Endothelial cell (in vitro differentiated cells): ENCODE results near the gene LIN7B. TPM values are rescaled to one million over a fixed set of nuclear protein-coding genes. Genes with fewer than 3 reads are reported as not detected.

Experiments used
- DNase-seq: peaks from one replicate; pipeline ENCODE4 v3.0.0; 2021; ENCODE audit warnings: low spot score
- H3K27ac Mint-ChIP-seq: one replicate; pipeline ENCODE4 v1.8.0; 2021; ENCODE audit warnings: mixed read lengths, inconsistent platforms; ENCODE audit not compliant: unreplicated experiment
- H3K27me3 Mint-ChIP-seq: one replicate; pipeline ENCODE4 v1.8.0; 2021; ENCODE audit warnings: mild to moderate bottlenecking, moderate library complexity, mixed read lengths, inconsistent platforms; ENCODE audit not compliant: unreplicated experiment
- H3K36me3 Mint-ChIP-seq: one replicate; pipeline ENCODE4 v1.8.0; 2021; ENCODE audit warnings: mild to moderate bottlenecking, low read depth, mixed read lengths, inconsistent platforms; ENCODE audit not compliant: unreplicated experiment
- H3K4me1 Mint-ChIP-seq: one replicate; pipeline ENCODE4 v1.8.0; 2021; ENCODE audit warnings: mild to moderate bottlenecking, mixed read lengths, inconsistent platforms; ENCODE audit not compliant: unreplicated experiment
- H3K4me3 Mint-ChIP-seq: one replicate; pipeline ENCODE4 v1.8.0; 2021; ENCODE audit warnings: mild to moderate bottlenecking, mixed read lengths, inconsistent platforms; ENCODE audit not compliant: unreplicated experiment
- H3K9me3 Mint-ChIP-seq: one replicate; pipeline ENCODE4 v1.8.0; 2021; ENCODE audit warnings: mixed read lengths, inconsistent platforms; ENCODE audit not compliant: unreplicated experiment
- long read RNA-seq: library from polyadenylated mRNA; unstranded; transcript quantifications from one replicate; pipeline ENCODE4 v2.0.0, GENCODE V29; 2020; ENCODE audit not compliant: unreplicated experiment
- total RNA-seq: library from RNA; stranded (reverse); fragmentation: NEBNext Ultra II Directional; extraction: Animal tissue kit (Norgen Biotek cat#: 25700); gene quantifications from one replicate; pipeline ENCODE4 v1.2.1, GENCODE V29; 2021; ENCODE audit not compliant: unreplicated experiment
- TF ChIP-seq, protein P1 (sequence below): fragments of 200-600 bp; sonication (generic); IDR thresholded peaks from one replicate; pipeline ENCODE4 v1.5.0; 2021; ENCODE audit warnings: antibody characterized with exemption; ENCODE audit not compliant: unreplicated experiment

LIN7B gene, protein sequence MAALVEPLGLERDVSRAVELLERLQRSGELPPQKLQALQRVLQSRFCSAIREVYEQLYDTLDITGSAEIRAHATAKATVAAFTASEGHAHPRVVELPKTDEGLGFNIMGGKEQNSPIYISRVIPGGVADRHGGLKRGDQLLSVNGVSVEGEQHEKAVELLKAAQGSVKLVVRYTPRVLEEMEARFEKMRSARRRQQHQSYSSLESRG
- 5.8 TPM for total RNA-seq
- long read RNA-seq, partial matches to known transcripts: 4 of 5 reads
- long read RNA-seq, other reads (novel, unspliced or antisense): 0 of 5 reads

GRCh38 chr19:49113762-49114629, at the start of gene LIN7B:
Gene LIN7B (plus strand): TSS chr19:49114370. CDS start chr19:49114405, 35 bp downstream.
- peaks cover 16% of the 10 kb centered on the region for H3K27me3 Mint-ChIP-seq
- H3K4me1 Mint-ChIP-seq: peaks cover 21% of the 10 kb centered on the region
- H3K9me3 Mint-ChIP-seq: no peaks in the 10 kb centered on the region
- TF ChIP-seq, protein P1, sequence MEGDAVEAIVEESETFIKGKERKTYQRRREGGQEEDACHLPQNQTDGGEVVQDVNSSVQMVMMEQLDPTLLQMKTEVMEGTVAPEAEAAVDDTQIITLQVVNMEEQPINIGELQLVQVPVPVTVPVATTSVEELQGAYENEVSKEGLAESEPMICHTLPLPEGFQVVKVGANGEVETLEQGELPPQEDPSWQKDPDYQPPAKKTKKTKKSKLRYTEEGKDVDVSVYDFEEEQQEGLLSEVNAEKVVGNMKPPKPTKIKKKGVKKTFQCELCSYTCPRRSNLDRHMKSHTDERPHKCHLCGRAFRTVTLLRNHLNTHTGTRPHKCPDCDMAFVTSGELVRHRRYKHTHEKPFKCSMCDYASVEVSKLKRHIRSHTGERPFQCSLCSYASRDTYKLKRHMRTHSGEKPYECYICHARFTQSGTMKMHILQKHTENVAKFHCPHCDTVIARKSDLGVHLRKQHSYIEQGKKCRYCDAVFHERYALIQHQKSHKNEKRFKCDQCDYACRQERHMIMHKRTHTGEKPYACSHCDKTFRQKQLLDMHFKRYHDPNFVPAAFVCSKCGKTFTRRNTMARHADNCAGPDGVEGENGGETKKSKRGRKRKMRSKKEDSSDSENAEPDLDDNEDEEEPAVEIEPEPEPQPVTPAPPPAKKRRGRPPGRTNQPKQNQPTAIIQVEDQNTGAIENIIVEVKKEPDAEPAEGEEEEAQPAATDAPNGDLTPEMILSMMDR: no peak
- peak within 1 kb of the TSS; percentile 93 for H3K4me3 Mint-ChIP-seq
- DNase-seq: peak; percentile 87
- peak within 1 kb of the TSS; percentile 32 for H3K27ac Mint-ChIP-seq
- H3K36me3 Mint-ChIP-seq: peaks cover 16% of the 10 kb centered on the region

DNA sequence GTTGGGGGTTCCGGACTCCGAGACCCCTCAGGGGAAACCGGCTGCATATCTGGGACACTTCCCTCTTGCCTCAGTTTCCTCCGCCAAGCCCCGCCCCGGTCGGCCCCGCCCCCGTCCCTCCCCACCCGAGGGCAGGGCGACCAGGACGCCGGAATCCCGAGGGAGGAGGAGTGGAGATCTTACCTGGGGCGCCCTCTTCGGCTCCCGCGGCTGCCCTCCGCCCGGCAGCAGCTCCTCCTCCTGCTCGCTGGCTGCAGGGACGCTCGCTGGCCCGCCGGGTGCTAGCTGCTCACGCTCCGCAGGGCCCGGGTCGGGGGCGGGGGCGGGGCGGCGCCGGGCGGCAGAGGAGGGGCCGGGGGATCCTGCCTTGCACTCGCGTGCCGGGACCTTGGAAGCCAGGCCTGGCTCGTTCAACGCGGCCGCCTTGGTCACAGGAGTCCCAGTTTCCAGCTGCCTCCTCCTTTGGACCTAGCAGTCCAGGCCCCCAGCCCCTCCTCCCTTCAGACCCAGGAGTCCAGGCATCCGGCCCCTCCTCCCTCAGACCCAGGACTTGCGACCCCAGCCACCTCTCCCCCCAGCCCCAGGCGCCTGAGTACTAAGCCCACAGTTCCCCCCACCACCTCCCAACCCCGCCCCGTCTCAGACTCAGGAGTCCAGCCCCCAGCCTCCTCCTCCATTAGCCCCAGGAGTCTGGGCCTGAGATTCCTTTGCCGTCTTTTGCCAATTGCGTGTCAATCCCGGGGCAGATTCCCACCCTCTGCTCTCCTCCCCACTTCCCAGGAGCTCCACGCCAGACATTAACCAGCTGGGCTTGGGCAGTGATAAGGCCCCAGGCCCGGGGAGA, 49.2 kb upstream of the LIN7B start, which contains the start of gene NTF4:
Gene NTF4, minus strand, starts transcription at position 51 of the 844 bp plus-strand sequence. CDS start 2,821 bp downstream, outside the sequence.
- peak; percentile 54 for DNase-seq
- Mint-ChIP-seq H3K27ac (no peak within 1 kb of the TSS), H3K4me1 (peaks cover 2% of the 10 kb centered on the region), H3K36me3 (peaks cover 8% of the 10 kb centered on the region), H3K9me3 (no peaks in the 10 kb centered on the region), H3K4me3 (peak within 1 kb of the TSS; percentile 47), H3K27me3 (peaks cover 14% of the 10 kb centered on the region)
- TF ChIP-seq, protein P1: no peak

GRCh38 chr19:49065905-49066512, 48.2 kb upstream of the LIN7B start:
- H3K9me3 Mint-ChIP-seq: no peaks in the 10 kb centered on the region
- H3K27me3 Mint-ChIP-seq: peaks cover 16% of the 10 kb centered on the region
- no peak for DNase-seq
- TF ChIP-seq, protein P1: no peak
- H3K4me3 Mint-ChIP-seq: peak overlapping the region; percentile 38
- H3K27ac Mint-ChIP-seq: no peak overlapping the region
- H3K36me3 Mint-ChIP-seq: peaks cover 13% of the 10 kb centered on the region
- peaks cover 2% of the 10 kb centered on the region for H3K4me1 Mint-ChIP-seq

DNA sequence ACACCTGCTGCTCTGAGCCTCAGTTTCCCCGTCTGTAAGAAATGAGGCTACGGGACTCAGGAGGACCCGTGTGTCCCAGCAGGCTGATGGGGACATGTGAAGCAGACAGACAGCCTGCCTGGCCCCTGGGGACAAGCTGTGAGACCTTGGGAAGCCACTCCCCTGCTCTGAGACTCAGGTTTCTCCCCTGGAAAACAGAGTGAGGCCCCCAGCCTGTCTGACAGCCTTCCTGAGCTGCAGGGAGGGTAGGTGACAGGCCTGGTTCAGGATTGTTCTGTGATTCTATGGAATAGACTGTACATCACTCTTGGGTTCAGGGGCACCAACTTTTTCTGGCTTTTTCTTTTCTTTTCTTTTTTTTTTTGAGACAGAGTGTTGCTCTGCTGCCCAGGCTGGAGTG, 46.6 kb upstream of the LIN7B start:
- peaks cover 2% of the 10 kb centered on the region for H3K4me1 Mint-ChIP-seq
- no peaks in the 10 kb centered on the region for H3K9me3 Mint-ChIP-seq
- H3K36me3 Mint-ChIP-seq: peaks cover 13% of the 10 kb centered on the region
- no peak overlapping the region for H3K27ac Mint-ChIP-seq
- TF ChIP-seq, protein P1: no peak
- H3K4me3 Mint-ChIP-seq: no peak overlapping the region
- DNase-seq: no peak
- H3K27me3 Mint-ChIP-seq: peaks cover 18% of the 10 kb centered on the region
